HCT116 (cell line): ENCODE measurements around the gene CCDC127. TPM values are rescaled to one million over a fixed set of nuclear protein-coding genes. Genes with fewer than 3 reads are reported as not detected.

Source experiments
- ATAC-seq: fragments of 200-7000 bp; cut with Tn5 transposase; 2 replicates; pipeline ENCODE4 v1.9.1; 2020; ENCODE audit warnings: mild to moderate bottlenecking, moderate library complexity
- BruUV-seq: library from RNA; stranded (reverse); fragments of 400-500 nt; replicated peaks from 2 replicates; lab custom pipeline; 2021; lab: Mats Ljungman, UMichigan
- CTCF ChIA-PET: fragments of 300-600 bp; sonication (Branson Sonifier 250); formaldehyde crosslinking; loops from one replicate; lab custom pipeline; 2021; ENCODE audit warnings: antibody characterized with exemption; lab: Charles Lee
- POLR2A ChIA-PET: fragments of 300-600, 350-600 bp; sonication (Branson Sonifier 250); formaldehyde crosslinking; loops from one replicate; lab custom pipeline; 2021; ENCODE audit warnings: antibody characterized with exemption; lab: Charles Lee
- RAD21 ChIA-PET, 2 experiments: fragments of 300-600 bp; sonication (Branson Sonifier 250); formaldehyde crosslinking; loops; one replicate each; lab custom pipeline; 2023; ENCODE audit warnings: low total read pairs in 2 of 2; ENCODE audit not compliant: uncharacterized antibody in 2 of 2, unreplicated experiment in 2 of 2, low non-redundant PET in 1 of 2; lab: Charles Lee
- DNase-seq: peaks from one replicate; pipeline ENCODE4 v3.0.0-alpha.2; 2010; ENCODE audit warnings: low read depth, low spot score
- H2AFZ ChIP-seq: fragments of 200-600 bp; shearing (Covaris generic), sonication (generic); 2 replicates; pipeline ENCODE4 v1.6.1; 2017; ENCODE audit warnings: low read depth, mixed run types, mixed read lengths, antibody characterized with exemption, low read length; ENCODE audit not compliant: poor library complexity, severe bottlenecking
- H3K27ac ChIP-seq: 2 replicates; pipeline ENCODE4 v1.5.1; 2012; ENCODE audit warnings: low read depth, low read length
- H3K27me3 ChIP-seq: fragments of 200-600 bp; sonication (generic); 2 replicates; pipeline ENCODE4 v1.6.1; 2016; ENCODE audit warnings: mixed run types, low read length, mixed read lengths; ENCODE audit not compliant: insufficient read depth
- H3K36me3 ChIP-seq, 2 experiments: fragments of 200-500 bp in 1 of 2; fragments of 200-600 bp in 1 of 2; sonication (Bioruptor generic) in 1 of 2; sonication (generic) in 1 of 2; 2 replicates each; pipeline versions ENCODE4 v1.5.1 to v1.6.1; 2014 to 2016; ENCODE audit warnings: low read length in 2 of 2, inconsistent platforms in 1 of 2, mixed read lengths in 1 of 2, mixed run types in 1 of 2; ENCODE audit not compliant: insufficient read depth in 2 of 2, control insufficient read depth in 1 of 2
- H3K4me1 ChIP-seq, 2 experiments: fragments of 200-600 bp in 1 of 2; sonication (generic) in 1 of 2; 2 replicates each; pipeline versions ENCODE4 v1.5.1 to v1.6.1; 2012 to 2017; ENCODE audit warnings: low read length in 2 of 2, inconsistent platforms in 1 of 2, mild to moderate bottlenecking in 1 of 2, mixed read lengths in 1 of 2, mixed run types in 1 of 2, moderate library complexity in 1 of 2; ENCODE audit not compliant: insufficient read depth in 2 of 2, control insufficient read depth in 1 of 2
- H3K4me2 ChIP-seq: fragments of 200-600 bp; sonication (generic); 2 replicates; pipeline ENCODE4 v1.6.1; 2017; ENCODE audit warnings: mixed run types, low read length, mixed read lengths
- H3K4me3 ChIP-seq, 2 experiments: fragments of 200-600 bp in 1 of 2; sonication (generic) in 1 of 2; replicated peaks in 1 of 2; 2 replicates each; pipeline ENCODE4 v1.5.1; 2011 to 2016; ENCODE audit warnings: low read length in 2 of 2, control low read depth in 1 of 2, low read depth in 1 of 2, mild to moderate bottlenecking in 1 of 2, mixed read lengths in 1 of 2, mixed run types in 1 of 2
- H3K79me2 ChIP-seq: fragments of 200-600 bp; sonication (generic); 2 replicates; pipeline ENCODE4 v1.6.1; 2017; ENCODE audit warnings: mild to moderate bottlenecking, mixed run types, low read length, moderate library complexity, mixed read lengths; ENCODE audit not compliant: insufficient read depth
- H3K9ac ChIP-seq: fragments of 200-600 bp; sonication (generic); 2 replicates; pipeline ENCODE4 v1.6.1; 2016; ENCODE audit warnings: low read length, mixed read lengths
- H3K9me2 ChIP-seq: fragments of 200-600 bp; sonication (generic), shearing (Covaris generic); 2 replicates; pipeline ENCODE4 v1.6.1; 2017; ENCODE audit warnings: mixed run types, mild to moderate bottlenecking, moderate library complexity; ENCODE audit not compliant: insufficient read depth
- H3K9me3 ChIP-seq, 2 experiments: fragments of 200-500 bp in 1 of 2; fragments of 200-600 bp in 1 of 2; sonication (Bioruptor generic) in 1 of 2; sonication (generic) in 1 of 2; 2 replicates each; pipeline ENCODE4 v1.6.1; 2014 to 2017; ENCODE audit warnings: low read length in 2 of 2, mixed read lengths in 2 of 2, inconsistent platforms in 1 of 2, low read depth in 1 of 2, mild to moderate bottlenecking in 1 of 2, mixed run types in 1 of 2, moderate library complexity in 1 of 2; ENCODE audit not compliant: control insufficient read depth in 1 of 2, insufficient read depth in 1 of 2
- H4K20me1 ChIP-seq: fragments of 200-600 bp; sonication (generic), shearing (Covaris generic); 2 replicates; pipeline ENCODE4 v1.6.1; 2017; ENCODE audit warnings: mixed run types, mild to moderate bottlenecking, moderate library complexity; ENCODE audit not compliant: insufficient read depth
- CEBPB ChIP-seq: IDR thresholded peaks from 2 replicates; pipeline ENCODE4 v1.6.1; 2012; ENCODE audit warnings: low read depth
- EGR1 ChIP-seq: IDR thresholded peaks from 2 replicates; pipeline ENCODE4 v1.6.1; 2012; ENCODE audit warnings: low read depth
- EZH2 ChIP-seq: fragments of 200-600 bp; sonication (generic); IDR thresholded peaks from 2 replicates; pipeline ENCODE4 v1.6.1; 2017; ENCODE audit warnings: antibody characterized with exemption, mixed run types
- EZH2phosphoT487 ChIP-seq: fragments of 200-600 bp; IDR thresholded peaks from 2 replicates; pipeline ENCODE4 v1.6.1; 2018; ENCODE audit warnings: antibody characterized with exemption, borderline replicate concordance
- POLR2A ChIP-seq: IDR thresholded peaks from 2 replicates; pipeline ENCODE4 v1.7.0; 2011; ENCODE audit warnings: borderline replicate concordance; ENCODE audit not compliant: insufficient read depth, insufficient read length; ENCODE audit errors: extremely low read depth
- POLR2AphosphoS5 ChIP-seq: IDR thresholded peaks from 2 replicates; pipeline ENCODE4 v1.6.1; 2011; ENCODE audit warnings: mild to moderate bottlenecking, low read depth, low read length, moderate library complexity
- RAD21 ChIP-seq: IDR thresholded peaks from 2 replicates; pipeline ENCODE4 v1.6.1; 2012; ENCODE audit warnings: low read depth, mild to moderate bottlenecking
- TCF7L2 ChIP-seq: IDR thresholded peaks from 2 replicates; pipeline ENCODE4 v1.7.0; 2011; ENCODE audit warnings: borderline replicate concordance, inconsistent platforms; ENCODE audit not compliant: insufficient read depth, insufficient read length; ENCODE audit errors: extremely low read depth
- YY1 ChIP-seq: IDR thresholded peaks from 2 replicates; pipeline ENCODE4 v1.6.1; 2011; ENCODE audit warnings: low read length, low read depth, moderate library complexity, mild to moderate bottlenecking; ENCODE audit not compliant: insufficient replicate concordance; ENCODE audit errors: extremely low read depth
- intact Hi-C: fragments of 100-400 bp; cut with micrococcal nuclease; formaldehyde crosslinking; loops from 2 replicates; pipeline ENCODE4 v1.10.0; 2022
- total RNA-seq: library from RNA; stranded (reverse); gene quantifications from one replicate; pipeline ENCODE4 v1.2.1, GENCODE V29; 2021; ENCODE audit not compliant: unreplicated experiment
- TF ChIP-seq, protein P1 (sequence below), 3 experiments: fragments of 200-600 bp in 1 of 3; sonication (generic) in 1 of 3; IDR thresholded peaks in 2 of 3; conservative IDR thresholded peaks in 1 of 3; 2 replicates each; pipeline ENCODE4 v1.5.1; 2012 to 2017; ENCODE audit warnings: low read depth in 2 of 3, low read length in 2 of 3, antibody characterized with exemption in 1 of 3, borderline replicate concordance in 1 of 3, control low read depth in 1 of 3, mild to moderate bottlenecking in 1 of 3, mixed read lengths in 1 of 3, mixed run types in 1 of 3, moderate library complexity in 1 of 3; ENCODE audit not compliant: insufficient read depth in 1 of 3
- TF ChIP-seq, protein P2 (sequence below): IDR thresholded peaks from 2 replicates; pipeline ENCODE4 v1.6.1; 2012
- TF ChIP-seq, protein P3 (sequence below): IDR thresholded peaks from 2 replicates; pipeline ENCODE4 v1.6.1; 2011; ENCODE audit warnings: mild to moderate bottlenecking, low read length, moderate library complexity; ENCODE audit not compliant: insufficient replicate concordance; ENCODE audit errors: extremely low read depth

The CCDC127 gene
- total RNA-seq, 1 experiment from 2014 or later, result 5.1 TPM

DNA sequence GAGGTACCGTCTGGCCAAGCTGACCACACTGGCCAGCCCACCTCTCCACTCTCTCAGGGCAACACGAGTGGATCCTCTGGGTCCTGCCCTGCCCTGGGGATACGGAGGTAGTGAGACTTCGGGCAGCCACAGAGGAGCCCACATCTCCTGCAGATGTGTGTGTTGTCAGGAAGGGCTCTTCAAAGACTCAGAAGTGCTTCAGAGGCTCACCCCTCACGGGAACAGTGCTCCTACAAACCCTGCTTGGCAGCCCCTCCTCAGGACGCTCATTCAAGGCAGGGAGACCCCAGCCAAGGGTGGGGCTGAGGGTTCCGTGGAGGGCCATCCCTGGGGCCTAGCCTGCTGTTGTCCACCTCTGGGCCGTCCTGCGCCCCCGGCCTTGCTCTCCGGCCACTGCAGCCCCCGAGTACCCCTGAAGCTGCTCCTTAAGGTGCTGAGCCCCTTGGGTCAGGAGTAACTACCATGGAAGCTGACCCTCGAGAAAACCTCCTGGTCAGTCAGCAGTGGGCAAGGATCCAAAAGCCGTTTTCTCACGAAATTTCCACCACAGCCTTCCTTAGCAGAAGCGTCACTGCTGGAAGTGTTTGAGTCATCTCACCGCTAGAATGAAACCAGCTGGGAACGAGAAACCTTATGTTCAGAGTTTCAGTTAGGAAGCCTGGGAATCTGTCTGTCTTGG, 49.8 kb downstream of the CCDC127 start:
- no TSS peak for BruUV-seq
- intact Hi-C loops, result no loop called here
- Histone ChIP-seq H4K20me1 (no peaks in the 10 kb centered on the region), H3K4me2 (no peak overlapping the region), H3K9me2 (no peaks in the 10 kb centered on the region), H3K9me3 (no peaks in the 10 kb centered on the region), H3K9ac (no peak overlapping the region), H3K36me3 (no peaks in the 10 kb centered on the region), H3K27ac (no peak overlapping the region), H3K27me3 (no peaks in the 10 kb centered on the region), H2AFZ (no peak overlapping the region), H3K4me3 (no peak overlapping the region), H3K4me1 (peaks cover 0 to 6% of the 10 kb centered on the region in 2 experiments; a peak in 2 of 4 replicates), H3K79me2 (no peaks in the 10 kb centered on the region)
- DNase-seq, result no peak
- ATAC-seq, result no peak
- TF ChIP-seq TCF7L2 (no peak), RAD21 (no peak), EZH2phosphoT487 (no peak), YY1 (no peak), EGR1 (no peak), EZH2 (no peak), POLR2AphosphoS5 (no peak), CEBPB (no peak), POLR2A (no peak)
- TF ChIP-seq, protein P1, sequence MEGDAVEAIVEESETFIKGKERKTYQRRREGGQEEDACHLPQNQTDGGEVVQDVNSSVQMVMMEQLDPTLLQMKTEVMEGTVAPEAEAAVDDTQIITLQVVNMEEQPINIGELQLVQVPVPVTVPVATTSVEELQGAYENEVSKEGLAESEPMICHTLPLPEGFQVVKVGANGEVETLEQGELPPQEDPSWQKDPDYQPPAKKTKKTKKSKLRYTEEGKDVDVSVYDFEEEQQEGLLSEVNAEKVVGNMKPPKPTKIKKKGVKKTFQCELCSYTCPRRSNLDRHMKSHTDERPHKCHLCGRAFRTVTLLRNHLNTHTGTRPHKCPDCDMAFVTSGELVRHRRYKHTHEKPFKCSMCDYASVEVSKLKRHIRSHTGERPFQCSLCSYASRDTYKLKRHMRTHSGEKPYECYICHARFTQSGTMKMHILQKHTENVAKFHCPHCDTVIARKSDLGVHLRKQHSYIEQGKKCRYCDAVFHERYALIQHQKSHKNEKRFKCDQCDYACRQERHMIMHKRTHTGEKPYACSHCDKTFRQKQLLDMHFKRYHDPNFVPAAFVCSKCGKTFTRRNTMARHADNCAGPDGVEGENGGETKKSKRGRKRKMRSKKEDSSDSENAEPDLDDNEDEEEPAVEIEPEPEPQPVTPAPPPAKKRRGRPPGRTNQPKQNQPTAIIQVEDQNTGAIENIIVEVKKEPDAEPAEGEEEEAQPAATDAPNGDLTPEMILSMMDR (IDR thresholded peaks at IDR 0.05 in 2 of 3, conservative IDR thresholded peaks at IDR 0.05 in 1 of 3; ENCODE audit: borderline replicate concordance in 1 of 3, insufficient read depth in 1 of 3, low read depth in 2 of 3, low read length in 2 of 3), result no peak
- TF ChIP-seq, protein P2, sequence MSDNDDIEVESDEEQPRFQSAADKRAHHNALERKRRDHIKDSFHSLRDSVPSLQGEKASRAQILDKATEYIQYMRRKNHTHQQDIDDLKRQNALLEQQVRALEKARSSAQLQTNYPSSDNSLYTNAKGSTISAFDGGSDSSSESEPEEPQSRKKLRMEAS, result no peak
- TF ChIP-seq, protein P3, sequence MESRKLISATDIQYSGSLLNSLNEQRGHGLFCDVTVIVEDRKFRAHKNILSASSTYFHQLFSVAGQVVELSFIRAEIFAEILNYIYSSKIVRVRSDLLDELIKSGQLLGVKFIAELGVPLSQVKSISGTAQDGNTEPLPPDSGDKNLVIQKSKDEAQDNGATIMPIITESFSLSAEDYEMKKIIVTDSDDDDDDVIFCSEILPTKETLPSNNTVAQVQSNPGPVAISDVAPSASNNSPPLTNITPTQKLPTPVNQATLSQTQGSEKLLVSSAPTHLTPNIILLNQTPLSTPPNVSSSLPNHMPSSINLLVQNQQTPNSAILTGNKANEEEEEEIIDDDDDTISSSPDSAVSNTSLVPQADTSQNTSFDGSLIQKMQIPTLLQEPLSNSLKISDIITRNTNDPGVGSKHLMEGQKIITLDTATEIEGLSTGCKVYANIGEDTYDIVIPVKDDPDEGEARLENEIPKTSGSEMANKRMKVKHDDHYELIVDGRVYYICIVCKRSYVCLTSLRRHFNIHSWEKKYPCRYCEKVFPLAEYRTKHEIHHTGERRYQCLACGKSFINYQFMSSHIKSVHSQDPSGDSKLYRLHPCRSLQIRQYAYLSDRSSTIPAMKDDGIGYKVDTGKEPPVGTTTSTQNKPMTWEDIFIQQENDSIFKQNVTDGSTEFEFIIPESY, result no peak
- CTCF ChIA-PET, result no interaction called here
- POLR2A ChIA-PET, result no interaction called here
- RAD21 ChIA-PET, result no interaction called here
